Measurements from ENCODE around the gene GSTM5. TPM values are rescaled to one million over a fixed set of nuclear protein-coding genes. Genes with fewer than 3 reads are reported as not detected.
"Not testable (repeated sequence)": the region's sequence is repeated elsewhere in the genome, so short reads cannot be mapped to it uniquely, and the experiment has no call there.

Gene GSTM5
- polyA plus RNA-seq (ENCODE audit: insufficient read length): 19.8 TPM

GRCh38 chr1:109711593-109712320 is at the start of gene GSTM5:
Gene GSTM5 (plus strand): TSS chr1:109712251. CDS start chr1:109712313, 62 bp downstream.
- DNase-seq: peak; percentile 53

GRCh38 chr1:109664671-109665070 is 47.4 kb upstream of the GSTM5 start:
- DNase-seq: no peak

- DNase-seq: peak; percentile 94
These were observed 44.5 kb upstream of the GSTM5 start, which contains the start of gene GSTM2 for GRCh38 chr1:109667452-109668122. Gene GSTM2 (plus strand): TSS chr1:109668057. CDS start chr1:109668116, 59 bp downstream.

- DNase-seq: no peak
These were observed 43.8 kb upstream of the GSTM5 start for GRCh38 chr1:109668123-109668775.

- no peak for DNase-seq
These were observed 42.7 kb upstream of the GSTM5 start for GRCh38 chr1:109669246-109669948.

GRCh38 chr1:109669949-109670302 is 42.1 kb upstream of the GSTM5 start:
- DNase-seq: not testable (repeated sequence)

- DNase-seq: no peak
These were observed 41.0 kb upstream of the GSTM5 start for GRCh38 chr1:109671067-109671466.

- DNase-seq: not testable (repeated sequence)
These were observed 38.2 kb upstream of the GSTM5 start for GRCh38 chr1:109673861-109674260.

GRCh38 chr1:109676683-109677381 is 35.2 kb upstream of the GSTM5 start:
- DNase-seq: not testable (repeated sequence)

GRCh38 chr1:109677459-109677858 is 34.6 kb upstream of the GSTM5 start:
- DNase-seq: no peak

GRCh38 chr1:109678637-109679036 is 33.4 kb upstream of the GSTM5 start:
- DNase-seq: not testable (repeated sequence)

- not testable (repeated sequence) for DNase-seq
These were observed 27.3 kb upstream of the GSTM5 start for GRCh38 chr1:109684777-109685176.

- not testable (repeated sequence) for DNase-seq
These were observed 26.7 kb upstream of the GSTM5 start for GRCh38 chr1:109685399-109685798.

- DNase-seq: not testable (repeated sequence)
These were observed 26.2 kb upstream of the GSTM5 start for GRCh38 chr1:109685890-109686289.

GRCh38 chr1:109687109-109687508 is 24.9 kb upstream of the GSTM5 start:
- DNase-seq: not testable (repeated sequence)

- DNase-seq: peak; percentile 83
These were observed 24.2 kb upstream of the GSTM5 start, which contains the start of gene GSTM1 for GRCh38 chr1:109687641-109688499. Gene GSTM1 (plus strand): TSS chr1:109687817. CDS start chr1:109687874, 57 bp downstream.

- no peak for DNase-seq
These were observed 22.1 kb upstream of the GSTM5 start for GRCh38 chr1:109689844-109690405.

- no peak for DNase-seq
These were observed 20.3 kb upstream of the GSTM5 start for GRCh38 chr1:109691759-109692158.

- DNase-seq: not testable (repeated sequence)
These were observed 17.7 kb upstream of the GSTM5 start for GRCh38 chr1:109694400-109694799.

- not testable (repeated sequence) for DNase-seq
These were observed 16.9 kb upstream of the GSTM5 start for GRCh38 chr1:109695138-109695537.

Measured in hindlimb muscle (tissue), 1 donor.